Measurements from ENCODE around the gene MLH1.

- TF ChIP-seq CTCF (IDR thresholded peaks at IDR 0.05; ENCODE audit: low read length) (no peak), EZH2 (IDR thresholded peaks at IDR 0.05; ENCODE audit: borderline replicate concordance, low read length) (no peak)
These were observed 27.9 kb upstream of the MLH1 start for GRCh38 chr3:36965440-36965839.
